Lower leg skin (tissue), 3 donors: ENCODE measurements around the gene ANKRD1.

Source experiments
- POLR2A ChIP-seq, 2 donors: fragments of 450-650 bp; IDR thresholded peaks; one replicate each; pipeline ENCODE4 v1.6.1; 2016 to 2017; ENCODE audit warnings: antibody characterized with exemption in 2 of 2, mild to moderate bottlenecking in 1 of 2, moderate library complexity in 1 of 2
- TF ChIP-seq, protein P1 (sequence below), 3 donors: fragments of 450-650 bp; IDR thresholded peaks; one replicate each; pipeline ENCODE4 v1.5.1; 2016; ENCODE audit warnings: antibody characterized with exemption in 3 of 3, mild to moderate bottlenecking in 3 of 3, moderate library complexity in 2 of 3

DNA sequence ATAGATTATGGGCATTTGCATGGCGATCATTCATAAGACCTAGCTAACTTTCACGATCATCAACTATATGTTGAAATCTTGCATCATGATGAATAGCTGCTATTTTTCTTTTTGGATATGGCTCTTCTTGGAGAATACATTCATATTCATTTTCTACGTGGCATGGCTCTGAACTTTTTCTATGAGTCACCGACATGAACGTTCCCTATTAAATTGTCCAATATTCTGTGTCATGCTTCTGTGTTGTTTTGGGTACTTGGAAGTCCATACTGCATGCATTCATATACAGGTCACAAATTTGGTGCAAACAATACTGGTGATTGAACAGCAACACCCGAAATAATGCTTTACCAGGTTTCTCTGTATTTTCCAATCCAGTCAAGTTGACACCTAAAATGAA, 37.9 kb upstream of the ANKRD1 start:
- TF ChIP-seq, protein P1, sequence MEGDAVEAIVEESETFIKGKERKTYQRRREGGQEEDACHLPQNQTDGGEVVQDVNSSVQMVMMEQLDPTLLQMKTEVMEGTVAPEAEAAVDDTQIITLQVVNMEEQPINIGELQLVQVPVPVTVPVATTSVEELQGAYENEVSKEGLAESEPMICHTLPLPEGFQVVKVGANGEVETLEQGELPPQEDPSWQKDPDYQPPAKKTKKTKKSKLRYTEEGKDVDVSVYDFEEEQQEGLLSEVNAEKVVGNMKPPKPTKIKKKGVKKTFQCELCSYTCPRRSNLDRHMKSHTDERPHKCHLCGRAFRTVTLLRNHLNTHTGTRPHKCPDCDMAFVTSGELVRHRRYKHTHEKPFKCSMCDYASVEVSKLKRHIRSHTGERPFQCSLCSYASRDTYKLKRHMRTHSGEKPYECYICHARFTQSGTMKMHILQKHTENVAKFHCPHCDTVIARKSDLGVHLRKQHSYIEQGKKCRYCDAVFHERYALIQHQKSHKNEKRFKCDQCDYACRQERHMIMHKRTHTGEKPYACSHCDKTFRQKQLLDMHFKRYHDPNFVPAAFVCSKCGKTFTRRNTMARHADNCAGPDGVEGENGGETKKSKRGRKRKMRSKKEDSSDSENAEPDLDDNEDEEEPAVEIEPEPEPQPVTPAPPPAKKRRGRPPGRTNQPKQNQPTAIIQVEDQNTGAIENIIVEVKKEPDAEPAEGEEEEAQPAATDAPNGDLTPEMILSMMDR (IDR thresholded peaks at IDR 0.05), result no peak
- no peak for TF ChIP-seq POLR2A (IDR thresholded peaks at IDR 0.05)
